Measurements from ENCODE around the gene EMC1. TPM values are rescaled to one million over a fixed set of nuclear protein-coding genes. Genes with fewer than 3 reads are reported as not detected.

The EMC1 gene
- polyA plus RNA-seq, 3 donors, result 8.1 to 20.5 (median 13.2) TPM

DNA sequence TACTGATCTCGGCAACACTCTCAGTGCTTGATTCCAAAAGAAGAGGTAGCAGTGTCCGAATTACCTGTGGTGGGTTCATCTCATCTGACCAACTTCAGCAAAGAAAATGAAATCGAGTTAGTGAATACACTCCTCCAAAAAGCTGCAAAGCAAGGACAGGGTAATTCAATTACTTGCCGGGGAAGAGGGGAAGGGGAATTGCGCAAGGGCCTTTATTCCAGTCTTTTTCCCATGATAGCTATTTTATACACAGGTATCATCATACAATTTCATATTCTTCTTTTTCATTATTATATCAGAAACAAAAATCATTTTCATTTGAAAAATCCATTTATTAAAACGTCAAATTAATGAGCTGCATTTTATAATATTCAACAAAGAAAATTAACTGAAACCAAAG lies 84.2 kb downstream of the EMC1 start:
- H3K27ac ChIP-seq (ENCODE audit: low read depth, low read length), result no peak overlapping the region
- WGBS, 3 donors, result 92 to 96% (median 96%) methylated on average over 6 of the region's 6 CpGs

DNA sequence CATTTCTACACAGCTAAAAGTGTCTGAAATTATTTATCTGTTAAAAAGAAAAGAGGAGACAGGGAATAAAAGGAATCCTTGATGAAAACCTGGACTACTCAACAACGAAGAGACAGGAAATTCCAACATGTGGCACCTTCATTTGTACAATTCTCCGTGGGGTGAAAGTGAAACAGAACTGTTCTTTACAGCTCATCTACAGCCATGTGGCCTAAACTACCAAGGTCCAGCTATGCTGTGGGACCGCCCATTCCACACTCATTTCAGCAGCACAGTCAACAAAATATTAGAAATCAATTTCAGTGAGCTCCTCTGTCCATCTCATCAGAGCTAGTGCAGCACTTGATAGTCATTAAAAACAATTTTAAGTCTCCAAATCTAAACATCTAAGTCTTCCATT lies 85.3 kb downstream of the EMC1 start:
- no peak overlapping the region for H3K27ac ChIP-seq (ENCODE audit: low read depth, low read length)
- WGBS, 3 donors, result 62 to 90% (median 62%) methylated on average over 3 of the region's 3 CpGs

Other genes with a start within 250 kb of the EMC1 start
- gene UBR4, start 41.3 kb downstream of the EMC1 start, polyA plus RNA-seq, result 10 to 100 TPM; 37.3 to 80.4 (median 76.5) TPM
- 10 to 100 TPM; 23.4 to 41.9 (median 27.6) TPM for gene MRTO4, start 281 bp upstream of the EMC1 start, polyA plus RNA-seq
- 100 to 1,000 TPM in 1 of 3 donors, 10 to 100 TPM in 1, 1 to 10 TPM in 1; 1.0 to 296 (median 29.6) TPM for gene AKR7A3, start 37.2 kb upstream of the EMC1 start, polyA plus RNA-seq
- 10 to 100 TPM; 38.4 to 54.5 (median 48.0) TPM for gene AKR7A2, start 60.6 kb upstream of the EMC1 start, polyA plus RNA-seq
- 10 to 100 TPM in 2 of 3 donors, 1 to 10 TPM in 1; 6.7 to 12.7 (median 12.5) TPM for gene SLC66A1, start 60.8 kb upstream of the EMC1 start, polyA plus RNA-seq
- 100 to 1,000 TPM in 2 of 3 donors, 10 to 100 TPM in 1; 69.7 to 265 (median 214) TPM for gene CAPZB, start 234.0 kb upstream of the EMC1 start, polyA plus RNA-seq